Measurements from ENCODE around the gene ABL2.

ABL2 gene

DNA sequence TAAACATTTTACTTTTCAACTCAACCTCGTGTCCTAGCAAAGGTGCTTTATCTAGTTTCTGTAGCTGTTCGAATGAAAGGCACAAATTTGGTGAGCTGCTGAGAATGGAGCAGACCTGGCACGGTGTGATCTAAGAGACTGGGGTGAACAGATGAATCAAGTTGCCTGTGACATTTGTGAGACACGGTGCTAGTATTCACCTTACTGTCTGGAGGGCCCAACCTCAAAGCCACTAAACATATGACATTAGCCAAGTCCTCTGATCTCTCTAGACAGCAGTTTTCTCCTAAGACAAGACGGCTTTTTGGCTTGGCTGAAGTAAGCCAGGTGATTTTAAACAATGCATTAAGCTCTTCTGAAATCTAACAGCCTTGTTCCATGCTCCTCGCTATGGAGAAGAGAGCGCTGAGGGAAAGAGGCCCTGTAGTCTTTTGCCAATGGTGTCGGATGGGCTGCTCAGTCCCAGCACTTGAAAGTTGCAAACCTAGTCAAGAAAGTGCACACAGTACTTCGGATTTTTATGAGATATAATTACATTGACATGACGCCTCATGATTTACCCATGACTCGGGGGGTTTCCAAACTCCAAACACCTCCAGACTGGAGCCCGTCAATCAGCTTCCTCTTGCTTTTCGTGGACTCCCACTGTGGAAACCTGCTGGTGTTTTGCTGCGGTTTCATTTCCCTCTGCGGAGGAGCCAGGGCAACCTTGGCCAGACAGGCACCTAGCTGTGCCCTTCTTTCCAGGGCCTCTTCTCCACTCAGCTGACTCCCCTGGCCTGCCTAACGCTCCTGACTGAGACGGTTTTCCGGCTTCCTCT, 148.4 kb downstream of the ABL2 start:
- TF ChIP-seq, protein P1, sequence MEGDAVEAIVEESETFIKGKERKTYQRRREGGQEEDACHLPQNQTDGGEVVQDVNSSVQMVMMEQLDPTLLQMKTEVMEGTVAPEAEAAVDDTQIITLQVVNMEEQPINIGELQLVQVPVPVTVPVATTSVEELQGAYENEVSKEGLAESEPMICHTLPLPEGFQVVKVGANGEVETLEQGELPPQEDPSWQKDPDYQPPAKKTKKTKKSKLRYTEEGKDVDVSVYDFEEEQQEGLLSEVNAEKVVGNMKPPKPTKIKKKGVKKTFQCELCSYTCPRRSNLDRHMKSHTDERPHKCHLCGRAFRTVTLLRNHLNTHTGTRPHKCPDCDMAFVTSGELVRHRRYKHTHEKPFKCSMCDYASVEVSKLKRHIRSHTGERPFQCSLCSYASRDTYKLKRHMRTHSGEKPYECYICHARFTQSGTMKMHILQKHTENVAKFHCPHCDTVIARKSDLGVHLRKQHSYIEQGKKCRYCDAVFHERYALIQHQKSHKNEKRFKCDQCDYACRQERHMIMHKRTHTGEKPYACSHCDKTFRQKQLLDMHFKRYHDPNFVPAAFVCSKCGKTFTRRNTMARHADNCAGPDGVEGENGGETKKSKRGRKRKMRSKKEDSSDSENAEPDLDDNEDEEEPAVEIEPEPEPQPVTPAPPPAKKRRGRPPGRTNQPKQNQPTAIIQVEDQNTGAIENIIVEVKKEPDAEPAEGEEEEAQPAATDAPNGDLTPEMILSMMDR (conservative IDR thresholded peaks at IDR 0.05; ENCODE audit: low read length) = no peak
- peak overlapping the region; percentile 92 for H3K4me3 ChIP-seq (ENCODE audit: low read length)
- no peak for DNase-seq (ENCODE audit: low read depth)

DNA sequence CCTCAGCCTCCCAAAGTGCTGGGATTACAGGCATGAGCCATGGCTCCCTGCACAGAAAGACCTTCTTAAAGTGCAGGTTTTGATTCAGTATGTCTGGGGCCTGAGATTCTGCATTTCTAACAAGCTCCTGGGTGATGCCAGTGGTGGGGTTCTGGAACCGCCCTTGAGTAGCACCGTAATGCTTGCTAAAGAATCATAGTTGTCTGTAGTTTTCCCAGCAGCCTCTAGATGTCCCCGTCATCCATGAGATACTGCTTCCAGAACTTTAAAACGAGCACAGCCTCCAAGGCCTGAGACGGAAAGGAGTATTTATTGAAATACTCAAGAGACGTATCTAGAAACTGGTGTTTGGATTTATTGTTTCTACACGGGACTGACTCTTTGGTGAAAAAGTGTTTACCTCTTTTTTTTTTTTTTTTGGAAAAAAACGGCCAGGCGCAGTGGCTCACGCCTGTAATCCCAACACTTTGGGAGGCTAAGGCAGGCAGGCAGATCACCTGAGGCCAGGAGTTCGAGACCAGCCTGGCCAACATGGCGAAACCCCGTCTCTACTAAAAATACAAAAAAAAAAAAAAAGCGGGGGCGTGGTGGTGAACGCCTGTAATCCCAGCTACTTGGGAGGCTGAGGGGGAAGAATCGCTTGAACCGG, 150.2 kb downstream of the ABL2 start:
- peak; percentile 80 for DNase-seq (ENCODE audit: low read depth)
- TF ChIP-seq, protein P1 (conservative IDR thresholded peaks at IDR 0.05; ENCODE audit: low read length) = peak; percentile 83
- H3K4me3 ChIP-seq (ENCODE audit: low read length) = no peak overlapping the region

DNA sequence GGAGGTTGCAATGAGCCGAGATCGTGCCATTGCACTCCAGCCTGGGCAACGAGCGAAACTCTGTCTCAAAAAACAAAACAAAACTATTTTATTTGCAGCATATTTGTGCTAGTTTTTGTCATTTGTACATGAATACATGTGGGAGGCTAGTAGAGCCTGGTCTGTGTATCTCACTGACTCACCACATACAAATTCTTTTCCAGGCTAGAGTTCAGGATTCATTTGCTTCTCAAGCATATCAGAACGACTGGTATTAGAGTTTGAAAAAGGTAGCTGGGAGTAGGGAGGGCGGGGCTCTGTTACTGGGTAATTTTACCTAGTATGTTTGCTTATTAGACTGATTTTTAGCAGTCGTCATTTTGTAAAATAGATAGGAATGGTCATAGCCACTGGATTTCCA, 152.1 kb downstream of the ABL2 start:
- TF ChIP-seq, protein P1 (conservative IDR thresholded peaks at IDR 0.05; ENCODE audit: low read length) = no peak
- DNase-seq (ENCODE audit: low read depth) = peak; percentile 58
- H3K4me3 ChIP-seq (ENCODE audit: low read length) = no peak overlapping the region

DNA sequence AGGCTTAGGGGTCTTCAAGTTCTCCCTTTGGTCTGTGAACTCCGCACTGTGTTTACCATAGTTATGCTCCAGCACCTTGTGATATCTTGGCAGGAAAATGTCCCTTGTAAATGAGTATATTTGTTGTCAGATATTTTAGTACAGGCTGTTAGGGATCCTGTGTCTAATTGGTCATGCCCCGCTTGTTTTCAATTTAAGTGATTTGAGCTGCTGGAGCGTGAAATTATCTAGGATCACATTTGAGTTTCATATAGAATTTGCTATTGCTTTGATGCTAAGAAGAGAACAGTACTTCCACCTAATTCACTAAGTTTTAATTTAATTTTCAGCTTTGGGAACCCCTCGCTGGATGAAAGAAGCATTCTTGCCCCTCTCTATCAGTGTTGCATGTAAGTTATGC, 163.0 kb downstream of the ABL2 start:
- H3K4me3 ChIP-seq (ENCODE audit: low read length) = no peak overlapping the region
- DNase-seq (ENCODE audit: low read depth) = no peak
- TF ChIP-seq, protein P1 (conservative IDR thresholded peaks at IDR 0.05; ENCODE audit: low read length) = no peak

DNA sequence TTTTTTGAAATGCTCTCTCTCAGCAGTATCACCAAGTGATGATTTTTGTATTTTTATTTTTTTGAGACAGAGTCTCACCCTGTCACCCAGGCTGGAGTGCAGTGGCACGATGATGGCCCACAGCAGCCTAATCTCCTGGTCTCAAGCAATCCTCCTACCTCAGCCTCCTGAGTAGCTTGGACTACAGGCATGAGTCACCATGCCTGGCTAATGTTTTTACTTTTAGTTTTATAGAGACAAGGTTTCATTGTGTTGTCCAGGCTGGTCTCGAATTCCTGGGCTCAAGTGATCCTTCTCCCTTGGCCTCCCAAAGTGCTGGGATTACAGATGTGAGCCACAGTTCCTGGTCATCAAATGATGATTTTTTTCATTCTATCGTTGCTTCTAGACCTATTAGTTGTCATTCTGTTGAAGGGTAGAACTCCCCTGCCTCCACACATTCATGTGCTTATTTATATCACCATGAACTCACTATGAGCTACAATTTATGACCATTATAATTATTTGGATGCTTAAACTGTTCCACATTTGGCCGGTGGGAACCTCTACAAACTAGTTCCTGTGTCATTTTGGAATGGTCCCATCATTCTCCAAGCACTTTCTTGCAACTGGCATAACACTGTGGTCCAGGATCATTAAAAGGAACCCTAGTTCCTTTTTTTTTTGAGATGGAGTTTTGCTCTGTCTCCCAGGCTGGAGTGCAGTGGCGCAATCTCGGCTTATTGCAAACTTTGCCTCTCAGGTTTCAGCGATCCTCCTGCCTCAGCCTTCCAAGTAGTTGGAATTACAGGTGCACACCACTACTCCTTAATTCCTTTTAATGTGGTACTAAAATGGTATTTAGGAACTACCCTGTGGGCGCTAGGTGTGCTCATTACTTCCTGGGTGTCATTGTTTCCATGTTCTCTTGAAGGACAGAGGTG, 167.9 kb downstream of the ABL2 start:
- TF ChIP-seq, protein P1 (conservative IDR thresholded peaks at IDR 0.05; ENCODE audit: low read length) = no peak
- no peak overlapping the region for H3K4me3 ChIP-seq (ENCODE audit: low read length)
- DNase-seq (ENCODE audit: low read depth) = peak; percentile 64

DNA sequence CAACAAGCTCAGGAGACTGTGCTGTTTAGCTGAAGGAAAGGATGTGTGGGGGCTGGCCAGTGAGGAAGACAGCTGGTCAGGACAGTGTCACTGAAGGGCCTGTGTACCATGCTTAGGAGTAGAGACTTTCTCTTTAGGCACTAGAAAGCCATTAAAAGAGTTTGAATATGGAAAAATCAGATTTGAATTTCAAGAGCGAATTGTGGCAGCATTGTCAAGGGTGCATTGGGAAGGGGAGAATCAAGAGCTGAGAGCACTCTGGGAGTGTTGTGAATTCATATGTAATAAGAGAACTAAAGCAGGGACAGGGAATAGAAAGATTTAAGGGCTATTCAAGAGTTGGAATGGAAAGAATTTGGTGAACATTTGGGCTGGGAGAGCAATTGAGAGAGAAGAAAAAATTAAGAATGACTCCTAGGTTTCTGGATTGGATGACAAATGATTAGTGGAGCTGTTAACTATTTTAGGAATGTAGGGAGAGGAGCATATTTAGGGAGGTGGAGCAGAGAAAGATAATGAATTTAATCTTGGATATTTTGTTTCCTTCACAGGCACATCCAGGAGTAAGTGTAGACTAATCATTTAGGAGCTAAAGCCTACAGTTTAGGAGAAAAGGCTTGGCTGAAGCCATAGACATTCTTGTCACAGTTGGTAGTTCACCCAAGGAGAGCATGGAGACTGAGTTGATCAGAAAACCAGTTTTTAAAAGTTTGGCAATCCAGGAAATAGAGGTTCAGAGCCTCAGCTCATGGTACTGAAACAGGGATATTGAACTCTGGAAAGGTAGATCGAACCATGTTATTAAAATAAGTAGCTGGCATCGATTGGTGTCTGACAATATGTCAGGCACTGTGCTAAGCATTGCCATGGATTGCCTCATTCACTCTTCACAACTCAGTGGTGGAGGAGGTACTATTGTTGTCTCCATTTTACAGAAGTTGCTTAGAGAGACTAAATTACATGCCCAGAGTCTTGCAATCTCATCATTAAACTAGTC, 170.7 kb downstream of the ABL2 start:
- peak; percentile 90 for DNase-seq (ENCODE audit: low read depth)
- TF ChIP-seq, protein P1 (conservative IDR thresholded peaks at IDR 0.05; ENCODE audit: low read length) = no peak
- H3K4me3 ChIP-seq (ENCODE audit: low read length) = peak overlapping the region; percentile 1

All from AG10803 (cell line).